HL-60 (cell line): ENCODE measurements around the gene PTGES3.

Source experiments
- DNase-seq, 2 experiments: peaks; one replicate each; pipeline ENCODE4 v3.0.0-alpha.2; 2010 to 2020; ENCODE audit warnings: low read depth in 1 of 2, low spot score in 1 of 2
- H3K27ac ChIP-seq: fragments of 250-450 bp; sonication (Bioruptor Pico); replicated peaks from 2 replicates; pipeline ENCODE4 v1.5.1; 2020; ENCODE audit warnings: mild to moderate bottlenecking, moderate library complexity
- H3K27me3 ChIP-seq: fragments of 250-450 bp; sonication (Bioruptor Pico); 2 replicates; pipeline ENCODE4 v1.5.1; 2021; ENCODE audit warnings: mild to moderate bottlenecking, moderate library complexity; ENCODE audit not compliant: insufficient read depth, poor library complexity, severe bottlenecking
- H3K4me3 ChIP-seq: replicated peaks from 2 replicates; pipeline ENCODE4 v1.5.1; 2011; ENCODE audit warnings: mild to moderate bottlenecking, control low read depth, low read length; ENCODE audit not compliant: insufficient read depth
- GABPA ChIP-seq: IDR thresholded peaks from 2 replicates; pipeline ENCODE4 v1.6.1; 2012; ENCODE audit warnings: low read depth
- POLR2AphosphoS5 ChIP-seq: IDR thresholded peaks from 2 replicates; pipeline ENCODE4 v1.6.1; 2012; ENCODE audit warnings: low read depth
- SPI1 ChIP-seq: IDR thresholded peaks from 2 replicates; pipeline ENCODE4 v1.6.1; 2012; ENCODE audit warnings: low read depth, mild to moderate bottlenecking, borderline replicate concordance
- TF ChIP-seq, protein P1 (sequence below): IDR thresholded peaks from one replicate; pipeline ENCODE4 v1.5.1; 2011; ENCODE audit warnings: low read length, control low read depth, inconsistent platforms; ENCODE audit not compliant: insufficient read depth
- TF ChIP-seq, protein P2 (sequence below): IDR thresholded peaks from 2 replicates; pipeline ENCODE4 v1.6.1; 2012; ENCODE audit warnings: low read depth; ENCODE audit not compliant: insufficient replicate concordance

The PTGES3 gene

DNA sequence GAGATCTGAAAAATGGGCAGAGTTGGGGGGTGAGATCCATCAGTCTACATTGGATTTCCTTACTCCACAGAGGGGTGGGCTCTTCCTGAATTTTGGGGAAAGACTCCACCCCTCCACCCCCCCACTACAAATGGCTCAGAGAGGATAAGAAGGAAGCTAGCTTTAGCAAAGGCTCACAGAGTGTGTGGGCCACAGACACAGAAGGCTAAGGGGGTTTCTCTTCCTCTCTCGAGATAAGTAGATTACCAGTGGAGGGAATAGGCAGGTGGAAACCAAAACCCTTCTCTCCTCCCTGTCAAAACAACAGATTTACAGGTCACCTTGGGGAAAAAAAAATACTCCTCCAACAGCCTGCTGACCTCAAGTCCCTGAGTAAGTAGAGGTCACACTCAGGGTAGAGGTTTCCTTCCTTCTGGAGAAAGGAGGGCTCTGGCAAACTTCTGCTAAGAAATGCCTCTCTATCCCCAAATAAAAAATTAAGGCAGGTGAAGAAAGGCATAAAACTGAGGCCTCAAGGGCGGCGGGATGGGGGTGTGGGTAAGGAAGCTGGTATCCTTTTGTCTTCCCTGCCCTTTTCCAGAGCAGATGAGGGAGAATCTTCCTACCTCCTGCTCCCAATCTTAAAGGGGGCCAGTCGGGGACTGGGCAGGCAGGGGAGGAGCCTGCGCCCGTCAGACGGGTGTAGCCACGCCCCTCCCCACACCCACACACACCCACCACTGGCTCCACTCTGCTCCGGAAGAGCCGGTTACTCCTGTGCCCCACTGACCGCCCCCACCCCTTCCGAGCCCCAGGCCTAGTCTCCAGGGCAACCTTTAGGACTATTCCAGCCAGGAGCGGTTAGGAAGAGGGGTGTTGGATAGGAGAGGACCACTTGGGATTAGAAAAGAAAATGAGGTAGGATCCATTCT, 56.0 kb downstream of the PTGES3 start:
- no peaks in the 10 kb centered on the region for H3K27me3 ChIP-seq
- peak in 1 of 2 experiments; percentile 34 for DNase-seq
- H3K27ac ChIP-seq = no peak overlapping the region
- H3K4me3 ChIP-seq = no peak overlapping the region
- TF ChIP-seq, protein P1, sequence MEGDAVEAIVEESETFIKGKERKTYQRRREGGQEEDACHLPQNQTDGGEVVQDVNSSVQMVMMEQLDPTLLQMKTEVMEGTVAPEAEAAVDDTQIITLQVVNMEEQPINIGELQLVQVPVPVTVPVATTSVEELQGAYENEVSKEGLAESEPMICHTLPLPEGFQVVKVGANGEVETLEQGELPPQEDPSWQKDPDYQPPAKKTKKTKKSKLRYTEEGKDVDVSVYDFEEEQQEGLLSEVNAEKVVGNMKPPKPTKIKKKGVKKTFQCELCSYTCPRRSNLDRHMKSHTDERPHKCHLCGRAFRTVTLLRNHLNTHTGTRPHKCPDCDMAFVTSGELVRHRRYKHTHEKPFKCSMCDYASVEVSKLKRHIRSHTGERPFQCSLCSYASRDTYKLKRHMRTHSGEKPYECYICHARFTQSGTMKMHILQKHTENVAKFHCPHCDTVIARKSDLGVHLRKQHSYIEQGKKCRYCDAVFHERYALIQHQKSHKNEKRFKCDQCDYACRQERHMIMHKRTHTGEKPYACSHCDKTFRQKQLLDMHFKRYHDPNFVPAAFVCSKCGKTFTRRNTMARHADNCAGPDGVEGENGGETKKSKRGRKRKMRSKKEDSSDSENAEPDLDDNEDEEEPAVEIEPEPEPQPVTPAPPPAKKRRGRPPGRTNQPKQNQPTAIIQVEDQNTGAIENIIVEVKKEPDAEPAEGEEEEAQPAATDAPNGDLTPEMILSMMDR = no peak
- TF ChIP-seq GABPA (no peak), SPI1 (no peak), POLR2AphosphoS5 (no peak)
- TF ChIP-seq, protein P2, sequence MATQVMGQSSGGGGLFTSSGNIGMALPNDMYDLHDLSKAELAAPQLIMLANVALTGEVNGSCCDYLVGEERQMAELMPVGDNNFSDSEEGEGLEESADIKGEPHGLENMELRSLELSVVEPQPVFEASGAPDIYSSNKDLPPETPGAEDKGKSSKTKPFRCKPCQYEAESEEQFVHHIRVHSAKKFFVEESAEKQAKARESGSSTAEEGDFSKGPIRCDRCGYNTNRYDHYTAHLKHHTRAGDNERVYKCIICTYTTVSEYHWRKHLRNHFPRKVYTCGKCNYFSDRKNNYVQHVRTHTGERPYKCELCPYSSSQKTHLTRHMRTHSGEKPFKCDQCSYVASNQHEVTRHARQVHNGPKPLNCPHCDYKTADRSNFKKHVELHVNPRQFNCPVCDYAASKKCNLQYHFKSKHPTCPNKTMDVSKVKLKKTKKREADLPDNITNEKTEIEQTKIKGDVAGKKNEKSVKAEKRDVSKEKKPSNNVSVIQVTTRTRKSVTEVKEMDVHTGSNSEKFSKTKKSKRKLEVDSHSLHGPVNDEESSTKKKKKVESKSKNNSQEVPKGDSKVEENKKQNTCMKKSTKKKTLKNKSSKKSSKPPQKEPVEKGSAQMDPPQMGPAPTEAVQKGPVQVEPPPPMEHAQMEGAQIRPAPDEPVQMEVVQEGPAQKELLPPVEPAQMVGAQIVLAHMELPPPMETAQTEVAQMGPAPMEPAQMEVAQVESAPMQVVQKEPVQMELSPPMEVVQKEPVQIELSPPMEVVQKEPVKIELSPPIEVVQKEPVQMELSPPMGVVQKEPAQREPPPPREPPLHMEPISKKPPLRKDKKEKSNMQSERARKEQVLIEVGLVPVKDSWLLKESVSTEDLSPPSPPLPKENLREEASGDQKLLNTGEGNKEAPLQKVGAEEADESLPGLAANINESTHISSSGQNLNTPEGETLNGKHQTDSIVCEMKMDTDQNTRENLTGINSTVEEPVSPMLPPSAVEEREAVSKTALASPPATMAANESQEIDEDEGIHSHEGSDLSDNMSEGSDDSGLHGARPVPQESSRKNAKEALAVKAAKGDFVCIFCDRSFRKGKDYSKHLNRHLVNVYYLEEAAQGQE = no peak

DNA sequence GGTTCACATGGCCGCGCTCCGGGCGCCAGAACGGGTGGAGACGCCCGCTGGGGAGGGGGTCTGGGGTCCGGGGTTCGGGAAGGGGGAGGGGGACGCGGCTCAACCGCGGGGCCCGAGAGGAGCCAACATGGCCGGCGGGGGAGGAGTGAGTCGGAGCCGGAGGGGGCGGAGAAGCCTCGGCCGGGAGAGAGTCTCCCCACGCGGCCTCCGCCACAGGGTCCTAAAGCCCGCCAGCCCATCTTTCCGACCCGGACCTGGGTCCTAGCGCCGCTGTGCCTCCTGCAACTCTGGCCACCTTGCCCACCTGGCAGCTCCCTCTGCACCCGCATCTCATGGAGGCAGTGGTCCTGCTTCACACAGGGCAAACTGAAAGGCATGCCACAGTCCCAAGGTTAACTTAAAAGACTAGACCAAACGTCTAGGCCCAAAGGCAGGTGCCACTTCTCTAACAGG, 57.9 kb downstream of the PTGES3 start, which contains the start of gene BAZ2A:
Gene BAZ2A (minus strand): TSS at position 147 of the 453 bp plus-strand sequence. CDS start 12,796 bp downstream, outside the sequence.
- Histone ChIP-seq H3K4me3 (peak within 1 kb of the TSS; percentile 99), H3K27ac (peak within 1 kb of the TSS; percentile 94), H3K27me3 (no peaks in the 10 kb centered on the region)
- DNase-seq = peak in 1 of 2 experiments; percentile 90
- no peak for TF ChIP-seq GABPA
- TF ChIP-seq SPI1 = no peak
- TF ChIP-seq, protein P1 = no peak
- no peak for TF ChIP-seq POLR2AphosphoS5
- TF ChIP-seq, protein P2 = no peak

GRCh38 chr12:56629459-56630179, 58.5 kb downstream of the PTGES3 start:
- no peak for DNase-seq
- peak overlapping the region; percentile 94 for H3K27ac ChIP-seq
- H3K27me3 ChIP-seq = no peaks in the 10 kb centered on the region
- H3K4me3 ChIP-seq = peak overlapping the region; percentile 99
- TF ChIP-seq, protein P1 = no peak
